Measurements from ENCODE around the gene TIMELESS.
"Not testable (repeated sequence)": the region's sequence is repeated elsewhere in the genome, so short reads cannot be mapped to it uniquely, and the experiment has no call there.

Gene TIMELESS

DNA sequence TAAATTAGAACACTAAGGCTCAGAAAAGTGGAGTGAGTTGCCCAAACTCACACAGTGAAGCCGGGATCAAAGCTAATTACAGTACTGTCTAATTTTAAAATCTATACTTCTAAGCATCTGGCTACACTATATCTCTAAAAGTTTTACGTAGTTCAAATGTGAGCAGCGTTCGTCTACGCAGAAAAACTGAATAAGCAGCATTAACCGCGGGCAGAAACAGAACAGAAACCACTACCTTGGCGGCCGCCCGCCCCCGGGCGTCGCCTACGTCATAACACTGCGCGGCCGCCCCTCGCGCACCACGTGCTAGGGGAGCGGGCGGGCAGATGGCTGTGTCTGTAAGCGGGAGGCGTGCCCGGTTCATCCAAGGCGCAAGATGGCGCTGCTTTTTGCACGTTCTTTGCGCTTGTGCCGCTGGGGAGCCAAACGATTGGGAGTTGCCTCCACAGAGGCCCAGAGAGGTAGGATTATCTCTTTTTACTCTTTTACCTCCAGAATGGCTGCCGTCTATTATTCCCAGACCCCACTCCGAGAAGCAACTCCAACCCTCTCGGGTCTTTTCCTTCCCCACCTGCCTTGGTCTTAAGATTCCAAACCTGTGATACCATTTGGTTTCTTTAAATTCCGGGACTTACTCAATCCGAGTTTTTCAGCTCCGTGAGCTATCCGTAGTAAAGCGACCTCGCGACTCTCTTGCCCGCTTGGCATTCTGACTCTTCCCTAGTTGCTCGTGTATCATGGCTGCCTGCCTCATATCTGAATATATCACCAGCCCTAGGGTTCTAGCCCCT is 19.2 kb upstream of the TIMELESS start, which contains the start of gene SPRYD4:
SPRYD4 (plus strand) TSS at position 363 of the 791 bp plus-strand sequence; CDS start at position 377, 14 bp downstream.
- DNase-seq = peak; percentile 95
- in situ Hi-C loops (cut with MboI; ENCODE audit: low pct_unique_long_range_greater_than_20kb, low sequenced_read_pairs) = no loop called here

GRCh38 chr12:56462565-56462964 is 13.3 kb upstream of the TIMELESS start:
- DNase-seq = no peak
- in situ Hi-C loops (cut with MboI; ENCODE audit: low pct_unique_long_range_greater_than_20kb, low sequenced_read_pairs) = no loop called here

DNA sequence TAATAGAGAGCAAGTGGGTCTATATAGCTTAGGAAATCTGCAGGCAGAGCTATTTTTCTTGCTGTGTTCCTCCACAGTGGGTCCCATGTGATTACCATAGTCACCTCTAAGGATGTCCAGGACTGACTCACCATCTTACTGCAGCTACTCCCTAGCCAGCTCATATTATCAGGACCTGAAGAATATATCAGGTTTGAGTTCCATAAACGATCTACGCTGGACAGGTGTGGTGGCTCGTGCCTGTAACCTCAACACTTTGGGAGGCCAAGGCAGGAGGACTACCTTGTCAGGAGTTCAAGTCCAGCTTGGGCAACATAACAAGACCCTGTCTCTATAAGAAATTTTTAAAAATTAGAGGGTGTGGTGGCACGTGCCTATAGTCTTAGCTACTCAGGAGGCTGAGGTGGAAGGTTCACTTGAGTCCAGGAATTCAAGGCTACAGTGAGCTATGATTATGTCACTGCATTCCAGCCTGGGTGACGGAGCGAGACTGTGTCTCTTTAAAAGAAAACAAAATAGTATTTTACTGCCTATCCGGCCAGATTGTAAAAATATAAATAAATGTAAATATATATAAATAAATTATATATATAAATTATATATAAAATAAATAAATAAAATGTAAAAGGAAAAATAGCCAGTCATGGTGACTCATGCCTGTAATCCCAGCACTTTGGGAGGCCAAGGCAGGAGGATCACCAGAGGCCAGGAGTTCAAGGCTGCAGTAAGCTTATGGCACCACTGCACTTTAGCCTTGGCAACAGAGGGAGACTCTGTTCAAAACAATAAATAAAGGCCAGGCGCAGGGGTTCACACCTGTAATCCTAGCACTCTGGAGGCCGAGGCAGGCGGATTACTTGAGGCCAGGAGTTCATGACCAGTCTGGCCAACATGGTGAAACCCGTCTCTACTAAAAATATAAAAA is 12.3 kb upstream of the TIMELESS start:
- no peak for DNase-seq
- in situ Hi-C loops (cut with MboI; ENCODE audit: low pct_unique_long_range_greater_than_20kb, low sequenced_read_pairs) = no loop called here

DNA sequence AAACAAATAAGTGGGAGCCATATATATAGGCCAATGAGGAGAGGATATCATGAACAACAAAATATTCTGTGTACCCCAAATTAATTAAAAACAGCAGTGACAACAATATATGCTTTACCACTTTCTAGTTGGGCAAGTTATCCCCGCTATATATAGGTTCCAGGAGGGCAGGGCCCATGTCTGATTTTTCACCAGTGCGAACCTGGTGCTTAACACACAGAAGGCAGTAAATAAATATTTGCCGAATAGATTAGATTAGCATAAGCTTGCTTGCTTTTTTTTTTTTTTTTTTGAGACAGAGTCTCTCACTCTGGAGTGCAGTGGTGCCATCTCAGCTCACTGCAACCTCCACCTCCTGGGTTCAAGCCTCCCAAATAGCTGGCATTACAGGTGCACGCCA is 8.6 kb upstream of the TIMELESS start:
- no peak for DNase-seq
- in situ Hi-C loops (cut with MboI; ENCODE audit: low pct_unique_long_range_greater_than_20kb, low sequenced_read_pairs) = no loop called here

GRCh38 chr12:56454557-56454956 is 5.3 kb upstream of the TIMELESS start, which contains the start of gene MIP:
Gene MIP, minus strand, starts transcription at chr12:56454657. Its CDS starts 44 bp downstream, at chr12:56454613.
- in situ Hi-C loops (cut with MboI; ENCODE audit: low pct_unique_long_range_greater_than_20kb, low sequenced_read_pairs) = no loop called here
- DNase-seq = no peak

GRCh38 chr12:56451147-56451546 is 1.9 kb upstream of the TIMELESS start:
- DNase-seq = no peak
- in situ Hi-C loops (cut with MboI; ENCODE audit: low pct_unique_long_range_greater_than_20kb, low sequenced_read_pairs) = no loop called here

DNA sequence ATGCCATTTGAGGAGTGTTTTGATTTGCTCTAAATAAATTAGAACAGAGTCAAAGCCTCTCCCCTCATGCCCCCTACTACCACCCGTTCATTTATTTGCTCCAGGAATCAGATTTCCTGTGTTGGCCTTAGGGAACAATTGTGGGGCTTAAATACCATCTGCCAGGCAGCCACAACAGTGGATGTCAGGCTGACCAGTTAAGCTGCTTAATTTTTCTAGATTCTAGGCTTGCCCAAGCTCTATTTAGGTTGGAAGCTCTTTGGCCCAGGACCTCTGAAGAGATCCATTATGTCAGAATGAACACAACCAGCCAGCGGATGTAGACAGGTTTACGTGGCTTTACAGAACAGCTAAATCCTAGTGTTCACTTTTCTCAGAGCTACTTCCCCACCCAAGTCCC is 1.0 kb upstream of the TIMELESS start:
- in situ Hi-C loops (cut with MboI; ENCODE audit: low pct_unique_long_range_greater_than_20kb, low sequenced_read_pairs) = no loop called here
- no peak for DNase-seq

GRCh38 chr12:56449622-56449984 is 377 bp upstream of the TIMELESS start:
- in situ Hi-C loops (cut with MboI; ENCODE audit: low pct_unique_long_range_greater_than_20kb, low sequenced_read_pairs) = no loop called here
- no peak for DNase-seq

DNA sequence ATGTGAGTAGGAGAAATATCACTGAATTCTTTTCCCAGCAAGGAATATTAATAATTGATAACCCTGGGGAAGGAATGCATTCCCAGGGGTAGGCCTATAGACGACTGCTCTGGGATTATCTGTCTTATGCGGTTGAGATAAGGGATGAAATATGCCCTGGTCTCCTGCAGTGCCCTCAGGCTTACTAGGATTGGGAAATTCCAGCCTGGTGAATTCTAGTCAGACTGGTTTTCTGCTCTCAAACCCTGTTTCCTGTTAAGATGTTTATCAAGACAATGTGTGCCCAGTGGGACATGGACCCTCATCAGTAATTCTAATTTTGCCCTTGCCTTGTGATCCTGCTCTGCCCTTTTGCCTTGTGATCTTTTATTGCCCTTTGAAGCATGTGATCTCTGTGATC is 6.0 kb downstream of the TIMELESS start:
- DNase-seq; in situ Hi-C loops (cut with MboI; ENCODE audit: low pct_unique_long_range_greater_than_20kb, low sequenced_read_pairs): not testable (repeated sequence)

DNA sequence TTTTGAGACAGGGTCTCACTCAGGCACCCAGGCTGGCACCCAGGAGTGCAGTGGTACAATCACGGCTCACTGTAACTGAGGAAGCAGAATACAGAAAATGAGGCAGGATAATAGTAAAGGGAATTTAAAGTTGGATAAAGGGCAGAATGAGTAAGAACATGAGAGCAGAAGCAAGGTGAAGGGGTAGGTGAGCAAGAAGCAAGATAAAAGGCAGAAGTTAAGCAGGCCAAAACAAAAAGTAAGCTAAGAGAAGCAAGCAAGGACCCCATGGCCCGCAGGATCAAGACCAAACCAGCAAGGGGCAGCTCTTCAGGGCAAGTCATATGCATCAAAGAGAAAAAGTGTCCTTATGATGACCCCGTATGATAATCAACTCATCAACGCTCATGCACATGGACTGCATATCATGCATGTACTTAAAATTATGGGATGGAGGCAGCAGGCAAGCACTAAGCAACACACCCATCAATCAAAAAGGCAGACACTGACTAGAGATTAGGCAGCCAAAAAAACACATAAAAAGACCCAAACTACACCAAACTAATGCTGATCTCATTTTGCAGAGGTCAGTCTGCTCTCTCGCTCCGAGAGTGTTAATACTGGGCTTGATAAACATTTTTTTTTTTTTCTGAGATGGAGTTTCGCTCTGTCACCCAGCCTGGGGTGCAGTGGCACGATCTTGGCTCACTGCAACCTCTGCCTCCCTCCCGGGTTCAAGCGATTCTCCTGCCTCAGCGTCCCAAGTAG is 11.6 kb downstream of the TIMELESS start:
- no peak for DNase-seq
- in situ Hi-C loops (cut with MboI; ENCODE audit: low pct_unique_long_range_greater_than_20kb, low sequenced_read_pairs) = no loop called here

GRCh38 chr12:56434828-56435227 is 14.4 kb downstream of the TIMELESS start:
- DNase-seq = no peak
- in situ Hi-C loops (cut with MboI; ENCODE audit: low pct_unique_long_range_greater_than_20kb, low sequenced_read_pairs) = no loop called here

DNA sequence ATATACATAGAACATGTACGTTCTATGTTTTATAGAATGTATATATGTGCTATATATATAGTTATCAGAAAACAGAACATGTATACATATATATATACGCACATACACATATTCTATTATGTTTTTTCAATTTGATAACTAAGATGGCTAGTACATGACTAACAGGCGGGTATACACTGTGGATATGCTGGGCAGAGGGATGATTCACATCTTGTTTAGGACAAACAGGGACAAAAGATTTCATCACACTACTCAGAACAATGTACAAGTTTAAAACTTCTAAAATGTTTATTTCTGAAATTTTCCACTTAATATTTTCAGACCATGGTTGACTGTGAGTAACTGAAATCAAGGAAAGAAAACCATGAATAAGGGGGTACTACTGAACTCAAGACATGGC is 17.4 kb downstream of the TIMELESS start:
- no peak for DNase-seq
- in situ Hi-C loops (cut with MboI; ENCODE audit: low pct_unique_long_range_greater_than_20kb, low sequenced_read_pairs) = no loop called here

DNA sequence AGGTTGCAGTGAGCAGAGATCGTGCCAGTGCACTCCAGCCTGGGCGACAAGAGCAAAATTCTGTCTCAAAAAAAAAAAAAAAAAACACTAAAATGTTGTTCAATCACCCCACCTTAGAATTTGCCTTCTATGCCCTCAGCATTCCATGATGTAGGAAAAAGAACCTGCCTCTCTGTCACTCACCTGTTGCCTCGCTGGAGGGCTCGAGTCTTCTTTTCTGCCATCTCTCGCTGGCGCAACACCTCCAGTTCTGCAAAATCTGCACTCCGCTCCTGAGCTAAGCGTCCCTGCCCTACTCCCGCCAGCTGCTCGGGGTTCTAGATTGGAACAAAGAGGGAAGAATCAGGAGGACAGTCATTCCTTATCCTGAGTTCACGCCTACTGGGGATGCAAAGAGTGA is 17.9 kb downstream of the TIMELESS start:
- no peak for DNase-seq
- in situ Hi-C loops (cut with MboI; ENCODE audit: low pct_unique_long_range_greater_than_20kb, low sequenced_read_pairs) = no loop called here

- in situ Hi-C loops (cut with MboI; ENCODE audit: low pct_unique_long_range_greater_than_20kb, low sequenced_read_pairs) = no loop called here
- DNase-seq = no peak
These were observed 23.2 kb downstream of the TIMELESS start for GRCh38 chr12:56425940-56426438.

GRCh38 chr12:56425193-56425592 is 24.0 kb downstream of the TIMELESS start:
- in situ Hi-C loops (cut with MboI; ENCODE audit: low pct_unique_long_range_greater_than_20kb, low sequenced_read_pairs) = no loop called here
- no peak for DNase-seq

DNA sequence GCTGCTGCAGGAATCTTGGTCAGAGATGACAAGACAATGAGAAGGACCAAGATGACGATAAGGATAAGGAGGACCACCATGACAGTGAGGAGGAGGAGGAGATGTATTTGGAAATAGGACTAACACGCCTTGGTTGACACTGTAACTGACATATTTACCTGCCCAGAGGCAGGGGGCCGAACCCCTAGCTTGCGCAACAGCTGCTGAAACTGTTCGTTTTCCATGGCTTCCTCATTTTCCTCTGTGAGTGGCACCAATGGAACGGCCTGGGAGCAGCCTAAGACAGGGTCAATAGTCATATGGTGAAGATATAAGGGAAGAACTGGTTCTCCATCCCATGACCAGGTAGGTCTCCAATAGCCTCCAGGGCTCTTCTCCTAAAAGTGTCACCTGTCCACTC is 28.8 kb downstream of the TIMELESS start:
- in situ Hi-C loops (cut with MboI; ENCODE audit: low pct_unique_long_range_greater_than_20kb, low sequenced_read_pairs) = no loop called here
- DNase-seq = peak; percentile 16

DNA sequence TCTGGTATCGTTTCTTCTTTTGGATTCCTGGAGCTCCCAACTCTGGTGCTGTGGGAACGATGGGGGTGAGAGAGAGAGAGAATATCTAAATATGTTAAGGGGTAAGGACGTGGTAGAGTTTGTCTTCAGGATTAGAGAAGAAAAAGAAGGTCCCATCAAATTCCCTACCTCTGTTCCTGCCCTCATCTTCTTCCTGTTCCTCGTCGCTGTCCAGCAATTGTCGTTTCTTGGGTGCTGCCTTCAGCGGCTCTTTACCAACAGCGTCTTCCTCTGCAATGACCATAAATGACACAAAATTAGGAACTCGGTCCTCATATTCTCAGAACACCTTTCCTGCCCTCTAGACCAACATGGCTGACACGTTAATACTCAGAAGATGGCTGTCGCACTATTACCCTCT is 31.5 kb downstream of the TIMELESS start:
- in situ Hi-C loops (cut with MboI; ENCODE audit: low pct_unique_long_range_greater_than_20kb, low sequenced_read_pairs) = no loop called here
- no peak for DNase-seq

- in situ Hi-C loops (cut with MboI; ENCODE audit: low pct_unique_long_range_greater_than_20kb, low sequenced_read_pairs) = no loop called here
These were observed 34.8 kb downstream of the TIMELESS start for GRCh38 chr12:56414401-56414800.

GRCh38 chr12:56413392-56413791 is 35.8 kb downstream of the TIMELESS start:
- in situ Hi-C loops (cut with MboI; ENCODE audit: low pct_unique_long_range_greater_than_20kb, low sequenced_read_pairs) = no loop called here
- DNase-seq = no peak

More at GRCh38 chr12:56414401-56414800, 34.8 kb downstream of the TIMELESS start:
- no peak for DNase-seq
